ENCODE measurements around the gene XCR1.
A peak's percentile ranks its signal among the peaks of the same experiment; 100 is the strongest.
"Not testable (repeated sequence)": the region's sequence is repeated elsewhere in the genome, so short reads cannot be mapped to it uniquely, and the experiment has no call there.

The XCR1 gene

GRCh38 chr3:46038916-46039315 lies 11.6 kb upstream of the XCR1 start:
- no peak for DNase-seq (ENCODE audit: low spot score)

- DNase-seq (ENCODE audit: low spot score), result not testable (repeated sequence)
Observed at GRCh38 chr3:46038071-46038470, 10.8 kb upstream of the XCR1 start.

GRCh38 chr3:46036191-46036590 lies 8.9 kb upstream of the XCR1 start:
- no peak for DNase-seq (ENCODE audit: low spot score)

DNA sequence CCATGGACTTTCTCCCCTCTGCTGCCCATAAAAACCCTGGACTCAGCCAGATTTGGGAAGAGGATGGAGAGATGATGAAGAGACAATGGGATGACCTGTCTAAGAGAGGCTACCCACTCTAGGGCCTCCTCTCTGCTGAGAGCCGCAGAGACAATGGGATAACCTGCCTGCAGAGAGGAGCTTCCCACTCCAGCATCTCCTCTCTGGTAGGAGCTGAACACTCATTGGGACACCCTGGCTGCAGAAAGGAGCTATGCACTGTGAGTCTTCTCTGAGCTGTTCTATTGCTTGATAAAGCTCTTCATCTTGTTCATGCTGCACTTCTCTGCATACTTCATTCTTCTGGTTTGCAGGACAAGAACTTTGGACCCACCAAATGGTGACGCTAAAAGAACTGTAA lies 4.5 kb upstream of the XCR1 start:
- DNase-seq (ENCODE audit: low spot score), result no peak

DNA sequence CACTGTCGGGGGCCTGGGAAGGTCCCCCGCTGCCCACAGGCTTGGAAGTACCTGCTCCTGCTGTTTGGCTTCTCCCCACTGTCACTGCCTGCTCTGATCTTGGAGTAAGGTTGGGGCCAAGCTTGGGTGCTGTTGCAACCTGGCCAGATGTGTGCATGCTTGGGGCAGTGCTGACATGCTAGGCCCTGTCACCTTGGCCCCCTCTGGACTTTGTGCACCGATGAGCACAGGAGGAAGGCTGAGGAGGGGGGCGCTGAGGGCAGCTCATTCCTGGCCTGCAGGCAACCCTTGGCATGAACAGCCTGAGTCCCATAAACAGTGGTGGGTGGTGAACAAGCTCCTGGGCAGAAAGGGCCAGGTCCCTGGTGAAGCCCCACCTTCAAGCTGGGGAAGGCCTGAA lies 4.0 kb upstream of the XCR1 start:
- no peak for DNase-seq (ENCODE audit: low spot score)

DNA sequence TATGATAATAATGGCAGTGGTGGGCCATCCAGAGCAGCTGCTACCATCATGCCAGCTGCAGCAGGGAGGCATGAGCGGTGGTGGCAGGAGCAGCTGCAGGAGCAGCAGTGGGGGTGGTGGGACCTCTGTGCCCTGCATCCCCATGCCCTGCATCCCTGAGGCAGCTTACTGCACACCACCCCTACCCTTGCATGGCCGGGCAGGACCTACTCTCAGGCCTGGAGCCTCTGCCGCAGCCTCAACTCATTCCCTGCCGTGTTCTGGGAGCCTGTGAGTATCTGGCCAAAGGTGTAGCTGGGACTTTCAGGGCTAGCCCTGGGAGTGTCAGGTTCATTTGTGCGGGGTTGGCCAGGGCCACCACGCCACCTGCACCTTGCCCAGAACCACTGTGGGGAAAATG lies 3.3 kb upstream of the XCR1 start:
- no peak for DNase-seq (ENCODE audit: low spot score)

- DNase-seq (ENCODE audit: low spot score), result no peak
Observed at GRCh38 chr3:46029953-46030543, 2.8 kb upstream of the XCR1 start.

DNA sequence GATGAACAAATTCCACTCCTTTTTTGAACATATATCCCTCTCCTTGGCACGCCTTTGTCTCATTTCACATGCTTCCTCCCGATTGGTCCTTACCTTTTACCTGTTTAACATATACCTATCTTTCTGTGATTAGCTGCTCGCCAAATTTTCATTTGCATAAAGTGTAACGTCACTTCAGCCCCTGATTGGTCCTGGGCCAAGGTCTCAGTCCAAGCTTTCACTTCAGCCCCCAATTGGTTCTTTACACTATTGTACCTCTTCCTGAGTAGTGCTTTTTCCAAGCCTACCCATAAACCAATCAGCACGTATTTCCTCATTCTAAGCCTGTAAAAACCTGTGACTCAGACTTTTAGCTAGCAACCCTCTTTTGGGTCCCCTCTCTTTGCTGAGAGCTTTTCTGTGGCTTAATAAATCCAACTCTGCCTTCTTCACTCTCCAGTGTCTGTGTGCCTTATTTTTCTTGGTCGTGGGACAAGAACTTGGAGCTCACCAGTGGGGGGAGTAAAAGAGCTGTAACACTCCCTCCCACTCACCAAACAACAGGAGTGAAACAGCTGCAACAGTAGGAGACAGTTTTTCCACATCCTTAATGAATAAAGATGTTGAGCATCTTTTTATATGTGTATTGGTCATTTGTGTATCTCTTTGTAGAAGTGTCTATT lies 584 bp upstream of the XCR1 start:
- no peak for DNase-seq (ENCODE audit: low spot score)

- DNase-seq (ENCODE audit: low spot score), result no peak
Observed at GRCh38 chr3:46025139-46025538, 2.1 kb downstream of the XCR1 start.

- DNase-seq (ENCODE audit: low spot score), result no peak
Observed at GRCh38 chr3:46024131-46024530, 3.2 kb downstream of the XCR1 start.

DNA sequence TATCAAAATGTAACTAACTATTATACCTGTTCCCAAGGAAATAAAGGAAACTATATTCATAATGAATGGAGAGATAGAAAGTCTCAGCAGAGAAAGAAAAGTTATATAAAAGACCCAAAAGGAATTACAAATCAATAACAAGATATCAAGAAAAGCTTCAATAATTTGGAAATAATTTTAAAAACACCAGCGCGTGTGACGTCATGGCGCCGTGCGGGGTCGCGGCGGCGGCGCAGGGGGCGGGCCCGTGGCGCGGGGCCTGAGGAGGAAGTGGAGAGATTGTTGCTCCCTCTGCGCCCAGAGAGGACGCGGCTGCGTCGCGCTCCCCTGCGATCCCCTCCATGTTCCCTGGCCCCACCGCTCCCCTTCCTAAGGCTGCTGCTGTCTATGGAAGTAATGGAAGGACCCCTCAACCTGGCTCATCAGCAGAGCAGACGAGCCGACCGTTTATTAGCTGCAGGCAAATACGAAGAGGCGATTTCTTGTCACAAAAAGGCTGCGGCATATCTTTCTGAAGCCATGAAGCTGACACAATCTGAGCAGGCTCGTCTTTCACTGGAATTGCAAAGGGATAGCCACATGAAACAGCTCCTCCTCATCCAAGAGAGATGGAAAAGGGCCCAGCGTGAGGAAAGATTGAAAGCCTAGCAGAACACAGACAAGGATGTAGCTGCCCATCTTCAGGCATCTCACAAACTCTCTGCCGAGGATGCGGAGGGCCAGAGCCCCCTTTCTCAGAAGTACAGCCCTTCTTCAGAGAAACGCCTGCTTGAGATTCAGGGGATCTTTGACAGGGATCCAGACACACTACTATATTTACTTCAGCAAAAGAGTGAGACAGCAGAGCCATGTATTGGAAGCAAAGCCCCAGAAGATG lies 4.1 kb downstream of the XCR1 start:
- no peak for DNase-seq (ENCODE audit: low spot score)

DNA sequence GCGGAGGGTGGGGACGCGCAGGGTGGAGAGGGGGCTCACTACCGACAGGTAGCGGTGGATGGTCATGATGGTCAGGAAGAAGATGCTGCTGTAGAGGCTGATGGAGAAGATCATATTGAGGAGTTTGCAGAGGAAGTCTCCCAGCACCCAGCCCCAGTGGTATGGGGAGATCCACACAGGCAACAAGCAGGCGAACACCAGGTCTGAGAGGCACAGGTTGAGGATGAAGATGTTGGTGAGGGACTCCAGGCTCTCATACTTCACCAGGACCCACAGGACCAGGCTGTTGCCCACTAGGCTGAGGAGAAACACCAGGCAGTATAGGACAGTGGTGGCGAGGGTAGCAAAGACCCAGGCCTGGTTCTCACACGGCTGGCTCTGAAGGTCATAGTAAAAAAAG lies 5.8 kb downstream of the XCR1 start:
- DNase-seq (ENCODE audit: low spot score), result no peak

- no peak for DNase-seq (ENCODE audit: low spot score)
Observed at GRCh38 chr3:46020766-46021510, 6.3 kb downstream of the XCR1 start.

DNA sequence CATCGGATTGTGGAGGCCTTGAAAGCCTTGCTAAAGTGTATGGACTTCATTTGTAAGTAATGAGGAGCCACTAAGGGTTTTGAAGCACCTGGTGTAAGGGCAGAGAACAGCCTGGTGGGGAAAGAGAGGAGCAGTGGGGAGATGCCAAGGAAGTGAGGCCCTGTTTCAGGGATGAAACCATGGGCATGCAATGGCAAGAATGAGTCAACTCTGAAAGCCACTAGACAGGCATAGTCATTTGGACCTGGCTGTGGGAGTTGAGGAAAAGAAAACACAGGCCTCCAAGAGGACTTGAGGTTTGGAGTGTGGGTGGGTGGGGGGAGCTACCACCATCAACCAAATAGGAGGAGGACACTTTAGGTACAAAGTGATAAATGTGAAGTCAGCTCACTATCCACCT lies 7.6 kb downstream of the XCR1 start:
- DNase-seq (ENCODE audit: low spot score), result no peak

- DNase-seq (ENCODE audit: low spot score), result peak; percentile 56
Observed at GRCh38 chr3:46017720-46018119, 9.6 kb downstream of the XCR1 start.

DNA sequence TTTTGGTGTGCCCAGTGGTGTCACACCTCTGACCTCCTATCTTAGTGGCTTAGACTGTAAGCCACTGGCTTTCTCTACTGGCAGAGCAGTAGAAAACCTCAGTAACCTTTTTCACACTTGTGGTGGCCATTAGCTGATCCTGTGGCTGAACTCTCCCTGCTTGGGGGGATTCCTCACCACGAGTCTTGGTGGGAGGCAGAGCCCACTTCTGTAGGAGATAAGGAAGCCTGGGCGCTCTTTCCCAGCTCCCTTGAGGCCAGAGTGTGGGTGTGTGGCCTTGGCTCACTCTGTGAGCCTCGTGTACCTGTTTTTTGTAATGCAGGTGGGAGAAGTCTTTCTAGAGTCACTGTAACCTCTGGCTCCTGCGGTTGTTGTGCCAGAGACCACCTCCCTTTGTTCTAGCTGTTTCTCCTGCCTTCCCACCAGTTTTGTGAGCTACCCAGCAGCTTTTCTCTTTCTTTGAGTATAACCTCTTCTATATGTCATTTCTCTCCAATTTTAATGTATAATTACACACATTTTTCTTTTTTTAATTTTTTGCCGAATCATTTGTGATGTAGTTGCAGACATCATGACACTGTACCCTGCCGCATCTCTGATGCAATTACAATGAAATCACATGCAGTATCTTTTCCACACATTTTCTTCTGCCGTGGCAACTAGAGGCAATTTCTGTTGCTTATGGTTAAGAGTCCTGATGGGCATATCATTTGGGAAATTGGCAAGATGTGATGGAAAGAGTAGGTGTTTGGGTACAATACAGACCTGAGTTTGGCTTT lies 13.8 kb downstream of the XCR1 start:
- DNase-seq (ENCODE audit: low spot score), result no peak

DNA sequence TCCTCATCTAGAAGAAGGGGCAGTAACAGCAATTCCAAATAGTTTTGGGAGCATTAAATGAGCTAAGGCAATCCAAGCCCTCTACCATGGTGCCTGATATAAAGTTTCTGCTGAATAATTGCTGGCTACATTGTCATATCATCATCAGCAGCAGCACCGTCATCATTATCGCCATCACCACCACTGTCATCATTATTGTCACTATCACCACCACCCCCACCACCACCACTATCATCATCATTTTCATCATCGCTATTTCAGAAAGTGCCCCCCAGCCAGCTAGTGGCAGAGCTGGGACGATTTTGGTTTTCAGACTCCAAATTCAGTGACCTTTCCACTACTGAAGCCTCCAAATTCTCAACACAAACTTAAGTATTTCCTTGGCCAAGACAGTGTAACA lies 15.0 kb downstream of the XCR1 start:
- no peak for DNase-seq (ENCODE audit: low spot score)

- no peak for DNase-seq (ENCODE audit: low spot score)
Observed at GRCh38 chr3:46010519-46011113, 16.7 kb downstream of the XCR1 start.

- DNase-seq (ENCODE audit: low spot score), result no peak
Observed at GRCh38 chr3:46008058-46008457, 19.2 kb downstream of the XCR1 start.

DNA sequence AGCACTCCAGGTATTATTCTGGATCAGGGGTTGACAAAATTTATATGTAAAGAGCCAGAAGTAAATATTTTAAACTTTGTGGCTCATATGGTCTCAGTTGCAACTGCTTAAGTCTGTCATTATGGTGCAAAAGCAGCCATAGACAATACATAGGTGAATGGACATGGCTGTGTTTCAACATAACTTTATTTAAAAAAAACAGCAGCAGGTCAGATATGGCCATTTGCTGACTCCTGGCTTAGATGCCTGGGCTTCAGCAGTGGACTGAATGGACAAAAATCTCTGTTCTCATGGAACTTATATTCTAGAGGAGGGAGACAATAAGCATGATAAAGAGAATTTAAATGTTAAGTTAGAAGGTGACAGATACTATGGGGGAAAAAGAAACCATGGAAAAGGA lies 20.0 kb downstream of the XCR1 start:
- DNase-seq (ENCODE audit: low spot score), result no peak
